H1 (cell line): ENCODE measurements around the gene KCNJ10.

Experiments used
- ATF2 ChIP-seq: IDR thresholded peaks from 2 replicates; pipeline ENCODE4 v1.6.1; 2012; ENCODE audit warnings: low read length, inconsistent platforms
- CTCF ChIP-seq, 3 experiments: IDR thresholded peaks; 1 replicate in 2 of 3; 2 replicates in 1 of 3; pipeline versions ENCODE4 v1.5.1 to v1.6.1; 2011; ENCODE audit warnings: low read length in 3 of 3, mild to moderate bottlenecking in 3 of 3, inconsistent platforms in 2 of 3, low read depth in 1 of 3, moderate library complexity in 1 of 3; ENCODE audit not compliant: insufficient read depth in 1 of 3; ENCODE audit errors: control extremely low read depth in 1 of 3
- EZH2 ChIP-seq: fragments of 200-600 bp; sonication (generic); IDR thresholded peaks from 2 replicates; pipeline ENCODE4 v1.7.1; 2012; ENCODE audit warnings: low read depth, mild to moderate bottlenecking, moderate library complexity, low read length, inconsistent platforms; ENCODE audit not compliant: severe bottlenecking
- MAFK ChIP-seq: IDR thresholded peaks from 2 replicates; pipeline ENCODE4 v1.6.1; 2012; ENCODE audit warnings: low read depth, mild to moderate bottlenecking, improper control_type of control experiment, low read length
- POLR2A ChIP-seq, 2 experiments: IDR thresholded peaks; 1 replicate in 1 of 2; 2 replicates in 1 of 2; pipeline ENCODE4 v1.6.1; 2011; ENCODE audit warnings: low read depth in 2 of 2, low read length in 2 of 2, mild to moderate bottlenecking in 2 of 2; ENCODE audit errors: control extremely low read depth in 1 of 2
- SRF ChIP-seq: IDR thresholded peaks from 2 replicates; pipeline ENCODE4 v1.6.1; 2011; ENCODE audit warnings: mild to moderate bottlenecking, low read depth, low read length, moderate library complexity
- SUZ12 ChIP-seq: fragments of 200-600 bp; sonication (generic); IDR thresholded peaks from 2 replicates; pipeline ENCODE4 v1.6.1; 2012; ENCODE audit warnings: mild to moderate bottlenecking, inconsistent platforms, low read length, moderate library complexity, mixed read lengths
- TF ChIP-seq, protein P1 (sequence below): IDR thresholded peaks from 2 replicates; pipeline ENCODE4 v1.6.1; 2011; ENCODE audit warnings: low read length, improper control_type of control experiment

GRCh38 chr1:160096274-160097116 lies 26.5 kb upstream of the KCNJ10 start:
- no peak for TF ChIP-seq SRF
- no peak for TF ChIP-seq CTCF (IDR thresholded peaks at IDR 0.05; ENCODE audit: control extremely low read depth in 1 of 3, insufficient read depth in 1 of 3, low read depth in 1 of 3, low read length in 3 of 3)
- TF ChIP-seq POLR2A (IDR thresholded peaks at IDR 0.05; ENCODE audit: control extremely low read depth in 1 of 2, low read depth in 2 of 2, low read length in 2 of 2): no peak
- no peak for TF ChIP-seq MAFK
- TF ChIP-seq EZH2: no peak
- no peak for TF ChIP-seq ATF2
- TF ChIP-seq, protein P1, sequence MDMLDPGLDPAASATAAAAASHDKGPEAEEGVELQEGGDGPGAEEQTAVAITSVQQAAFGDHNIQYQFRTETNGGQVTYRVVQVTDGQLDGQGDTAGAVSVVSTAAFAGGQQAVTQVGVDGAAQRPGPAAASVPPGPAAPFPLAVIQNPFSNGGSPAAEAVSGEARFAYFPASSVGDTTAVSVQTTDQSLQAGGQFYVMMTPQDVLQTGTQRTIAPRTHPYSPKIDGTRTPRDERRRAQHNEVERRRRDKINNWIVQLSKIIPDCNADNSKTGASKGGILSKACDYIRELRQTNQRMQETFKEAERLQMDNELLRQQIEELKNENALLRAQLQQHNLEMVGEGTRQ: no peak
- TF ChIP-seq SUZ12: no peak
